HepG2 (cell line): ENCODE results near the gene RCC1. TPM values are rescaled to one million over a fixed set of nuclear protein-coding genes. Genes with fewer than 3 reads are reported as not detected.

ENCODE experiments used
- ARNT ChIP-seq: fragments of 450-650 bp; IDR thresholded peaks from 2 replicates; pipeline ENCODE4 v1.6.1; 2017
- FOXM1 ChIP-seq: sonication (generic); formaldehyde crosslinking; IDR thresholded peaks from 2 replicates; pipeline ENCODE4 v1.5.0; 2020; ENCODE audit warnings: missing genetic modification reagents
- POLR2A ChIP-seq, 2 experiments: IDR thresholded peaks; 2 replicates each; pipeline ENCODE4 v1.6.1; 2011; ENCODE audit warnings: low read depth in 2 of 2, low read length in 2 of 2, mild to moderate bottlenecking in 1 of 2, moderate library complexity in 1 of 2; ENCODE audit not compliant: insufficient read depth in 1 of 2
- POLR2AphosphoS5 ChIP-seq: IDR thresholded peaks from 2 replicates; pipeline ENCODE4 v1.6.1; 2012; ENCODE audit warnings: low read depth, low read length
- SP140L ChIP-seq: sonication (generic); formaldehyde crosslinking; IDR thresholded peaks from 2 replicates; pipeline ENCODE4 v1.4.0; 2020; ENCODE audit warnings: missing genetic modification reagents, borderline replicate concordance
- ZFAT ChIP-seq: sonication (generic); formaldehyde crosslinking; conservative IDR thresholded peaks from 2 replicates; pipeline ENCODE4 v1.8.1; 2023; ENCODE audit warnings: missing genetic modification reagents, inconsistent platforms
- ZNF550 ChIP-seq: sonication (generic); formaldehyde crosslinking; IDR thresholded peaks from 2 replicates; pipeline ENCODE4 v1.4.0; 2020; ENCODE audit warnings: mild to moderate bottlenecking, missing genetic modification reagents, borderline replicate concordance
- ZNF615 ChIP-seq: sonication (generic); formaldehyde crosslinking; IDR thresholded peaks from 2 replicates; pipeline ENCODE4 v1.5.0; 2020; ENCODE audit warnings: mild to moderate bottlenecking, missing genetic modification reagents, borderline replicate concordance
- ZNF652 ChIP-seq: IDR thresholded peaks from 2 replicates; pipeline ENCODE4 v1.6.1; 2016; ENCODE audit warnings: low read depth, borderline replicate concordance
- polyA plus RNA-seq, 8 experiments: library from polyadenylated mRNA; depleted of rRNA in 3 of 8; stranded (reverse) in 7 of 8; unstranded in 1 of 8; fragments of >200 nt; fragmentation: Illumina TruSeq in 4 of 8; extraction: Trizol in 4 of 8; gene quantifications; 2 replicates each; pipeline versions ENCODE4 v1.2.1 to v1.2.3, GENCODE V29; 2011 to 2016; ENCODE audit warnings: low read depth in 4 of 8, missing spikeins in 1 of 8, mixed read lengths in 1 of 8; ENCODE audit not compliant: insufficient read depth in 1 of 8
- total RNA-seq, 5 experiments: library from RNA; depleted of rRNA; stranded (reverse); fragments of >200 nt; fragmentation: Illumina TruSeq; extraction: Trizol; gene quantifications; 2 replicates each; pipeline ENCODE4 v1.2.3, GENCODE V29; 2016; ENCODE audit warnings: low read depth in 1 of 5
- TF ChIP-seq, protein P1 (sequence below): sonication (generic); formaldehyde crosslinking; IDR thresholded peaks from 2 replicates; pipeline ENCODE4 v1.5.0; 2020; ENCODE audit warnings: mild to moderate bottlenecking, missing genetic modification reagents, borderline replicate concordance
- TF ChIP-seq, protein P2 (sequence below): sonication (generic); formaldehyde crosslinking; IDR thresholded peaks from 2 replicates; pipeline ENCODE4 v1.9.0; 2021; ENCODE audit warnings: missing genetic modification reagents, mild to moderate bottlenecking, borderline replicate concordance
- TF ChIP-seq, protein P3 (sequence below): sonication (generic); formaldehyde crosslinking; IDR thresholded peaks from 2 replicates; pipeline ENCODE4 v1.4.0; 2020; ENCODE audit warnings: missing genetic modification reagents, mild to moderate bottlenecking, borderline replicate concordance
- TF ChIP-seq, protein P4 (sequence below): sonication (generic); formaldehyde crosslinking; IDR thresholded peaks from 2 replicates; pipeline ENCODE4 v1.4.0; 2020; ENCODE audit warnings: missing genetic modification reagents
- TF ChIP-seq, protein P5 (sequence below): sonication (generic); formaldehyde crosslinking; IDR thresholded peaks from 2 replicates; pipeline ENCODE4 v1.4.0; 2020; ENCODE audit warnings: mild to moderate bottlenecking, low read depth, missing genetic modification reagents

RCC1 gene
- total and polyA plus RNA-seq, 2 of the 13 experiments (the other 11 are each of a cell fraction or from before 2014, with no cell fraction given) = 47.2 to 80.8 TPM

- TF ChIP-seq, protein P1, sequence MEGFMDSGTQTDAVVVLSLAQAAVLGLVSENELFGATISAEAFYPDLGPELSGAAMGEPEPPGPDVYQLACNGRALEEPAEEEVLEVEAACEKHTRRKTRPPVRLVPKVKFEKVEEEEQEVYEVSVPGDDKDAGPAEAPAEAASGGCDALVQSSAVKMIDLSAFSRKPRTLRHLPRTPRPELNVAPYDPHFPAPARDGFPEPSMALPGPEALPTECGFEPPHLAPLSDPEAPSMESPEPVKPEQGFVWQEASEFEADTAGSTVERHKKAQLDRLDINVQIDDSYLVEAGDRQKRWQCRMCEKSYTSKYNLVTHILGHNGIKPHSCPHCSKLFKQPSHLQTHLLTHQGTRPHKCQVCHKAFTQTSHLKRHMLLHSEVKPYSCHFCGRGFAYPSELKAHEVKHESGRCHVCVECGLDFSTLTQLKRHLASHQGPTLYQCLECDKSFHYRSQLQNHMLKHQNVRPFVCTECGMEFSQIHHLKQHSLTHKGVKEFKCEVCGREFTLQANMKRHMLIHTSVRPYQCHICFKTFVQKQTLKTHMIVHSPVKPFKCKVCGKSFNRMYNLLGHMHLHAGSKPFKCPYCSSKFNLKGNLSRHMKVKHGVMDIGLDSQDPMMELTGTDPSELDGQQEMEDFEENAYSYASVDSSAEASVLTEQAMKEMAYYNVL = no peak
- TF ChIP-seq, protein P2, sequence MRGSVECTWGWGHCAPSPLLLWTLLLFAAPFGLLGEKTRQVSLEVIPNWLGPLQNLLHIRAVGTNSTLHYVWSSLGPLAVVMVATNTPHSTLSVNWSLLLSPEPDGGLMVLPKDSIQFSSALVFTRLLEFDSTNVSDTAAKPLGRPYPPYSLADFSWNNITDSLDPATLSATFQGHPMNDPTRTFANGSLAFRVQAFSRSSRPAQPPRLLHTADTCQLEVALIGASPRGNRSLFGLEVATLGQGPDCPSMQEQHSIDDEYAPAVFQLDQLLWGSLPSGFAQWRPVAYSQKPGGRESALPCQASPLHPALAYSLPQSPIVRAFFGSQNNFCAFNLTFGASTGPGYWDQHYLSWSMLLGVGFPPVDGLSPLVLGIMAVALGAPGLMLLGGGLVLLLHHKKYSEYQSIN (CRISPR knock-in tag) = no peak
- TF ChIP-seq POLR2AphosphoS5 = peak; percentile 15; the same call in 1 of the 2 replicates
- TF ChIP-seq SP140L (CRISPR knock-in tag) = no peak
- TF ChIP-seq ZNF615 (CRISPR knock-in tag) = 0 out of 2 replicates have a peak, but pooled peaks have one; percentile 9
- TF ChIP-seq ZNF652 (CRISPR knock-in tag) = no peak
- TF ChIP-seq POLR2A (IDR thresholded peaks at IDR 0.05; ENCODE audit: insufficient read depth in 1 of 2, low read depth in 2 of 2, low read length in 2 of 2) = peak; percentile 22 to 25; a peak in 3 of 4 replicates
- TF ChIP-seq, protein P3, sequence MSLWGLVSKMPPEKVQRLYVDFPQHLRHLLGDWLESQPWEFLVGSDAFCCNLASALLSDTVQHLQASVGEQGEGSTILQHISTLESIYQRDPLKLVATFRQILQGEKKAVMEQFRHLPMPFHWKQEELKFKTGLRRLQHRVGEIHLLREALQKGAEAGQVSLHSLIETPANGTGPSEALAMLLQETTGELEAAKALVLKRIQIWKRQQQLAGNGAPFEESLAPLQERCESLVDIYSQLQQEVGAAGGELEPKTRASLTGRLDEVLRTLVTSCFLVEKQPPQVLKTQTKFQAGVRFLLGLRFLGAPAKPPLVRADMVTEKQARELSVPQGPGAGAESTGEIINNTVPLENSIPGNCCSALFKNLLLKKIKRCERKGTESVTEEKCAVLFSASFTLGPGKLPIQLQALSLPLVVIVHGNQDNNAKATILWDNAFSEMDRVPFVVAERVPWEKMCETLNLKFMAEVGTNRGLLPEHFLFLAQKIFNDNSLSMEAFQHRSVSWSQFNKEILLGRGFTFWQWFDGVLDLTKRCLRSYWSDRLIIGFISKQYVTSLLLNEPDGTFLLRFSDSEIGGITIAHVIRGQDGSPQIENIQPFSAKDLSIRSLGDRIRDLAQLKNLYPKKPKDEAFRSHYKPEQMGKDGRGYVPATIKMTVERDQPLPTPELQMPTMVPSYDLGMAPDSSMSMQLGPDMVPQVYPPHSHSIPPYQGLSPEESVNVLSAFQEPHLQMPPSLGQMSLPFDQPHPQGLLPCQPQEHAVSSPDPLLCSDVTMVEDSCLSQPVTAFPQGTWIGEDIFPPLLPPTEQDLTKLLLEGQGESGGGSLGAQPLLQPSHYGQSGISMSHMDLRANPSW (CRISPR knock-in tag) = peak; percentile 48; the same call in 1 of the 2 replicates
- no peak for TF ChIP-seq ZFAT (CRISPR knock-in tag)
- TF ChIP-seq ZNF550 (CRISPR knock-in tag) = no peak
- TF ChIP-seq, protein P4, sequence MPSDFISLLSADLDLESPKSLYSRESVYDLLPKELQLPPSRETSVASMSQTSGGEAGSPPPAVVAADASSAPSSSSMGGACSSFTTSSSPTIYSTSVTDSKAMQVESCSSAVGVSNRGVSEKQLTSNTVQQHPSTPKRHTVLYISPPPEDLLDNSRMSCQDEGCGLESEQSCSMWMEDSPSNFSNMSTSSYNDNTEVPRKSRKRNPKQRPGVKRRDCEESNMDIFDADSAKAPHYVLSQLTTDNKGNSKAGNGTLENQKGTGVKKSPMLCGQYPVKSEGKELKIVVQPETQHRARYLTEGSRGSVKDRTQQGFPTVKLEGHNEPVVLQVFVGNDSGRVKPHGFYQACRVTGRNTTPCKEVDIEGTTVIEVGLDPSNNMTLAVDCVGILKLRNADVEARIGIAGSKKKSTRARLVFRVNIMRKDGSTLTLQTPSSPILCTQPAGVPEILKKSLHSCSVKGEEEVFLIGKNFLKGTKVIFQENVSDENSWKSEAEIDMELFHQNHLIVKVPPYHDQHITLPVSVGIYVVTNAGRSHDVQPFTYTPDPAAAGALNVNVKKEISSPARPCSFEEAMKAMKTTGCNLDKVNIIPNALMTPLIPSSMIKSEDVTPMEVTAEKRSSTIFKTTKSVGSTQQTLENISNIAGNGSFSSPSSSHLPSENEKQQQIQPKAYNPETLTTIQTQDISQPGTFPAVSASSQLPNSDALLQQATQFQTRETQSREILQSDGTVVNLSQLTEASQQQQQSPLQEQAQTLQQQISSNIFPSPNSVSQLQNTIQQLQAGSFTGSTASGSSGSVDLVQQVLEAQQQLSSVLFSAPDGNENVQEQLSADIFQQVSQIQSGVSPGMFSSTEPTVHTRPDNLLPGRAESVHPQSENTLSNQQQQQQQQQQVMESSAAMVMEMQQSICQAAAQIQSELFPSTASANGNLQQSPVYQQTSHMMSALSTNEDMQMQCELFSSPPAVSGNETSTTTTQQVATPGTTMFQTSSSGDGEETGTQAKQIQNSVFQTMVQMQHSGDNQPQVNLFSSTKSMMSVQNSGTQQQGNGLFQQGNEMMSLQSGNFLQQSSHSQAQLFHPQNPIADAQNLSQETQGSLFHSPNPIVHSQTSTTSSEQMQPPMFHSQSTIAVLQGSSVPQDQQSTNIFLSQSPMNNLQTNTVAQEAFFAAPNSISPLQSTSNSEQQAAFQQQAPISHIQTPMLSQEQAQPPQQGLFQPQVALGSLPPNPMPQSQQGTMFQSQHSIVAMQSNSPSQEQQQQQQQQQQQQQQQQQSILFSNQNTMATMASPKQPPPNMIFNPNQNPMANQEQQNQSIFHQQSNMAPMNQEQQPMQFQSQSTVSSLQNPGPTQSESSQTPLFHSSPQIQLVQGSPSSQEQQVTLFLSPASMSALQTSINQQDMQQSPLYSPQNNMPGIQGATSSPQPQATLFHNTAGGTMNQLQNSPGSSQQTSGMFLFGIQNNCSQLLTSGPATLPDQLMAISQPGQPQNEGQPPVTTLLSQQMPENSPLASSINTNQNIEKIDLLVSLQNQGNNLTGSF (CRISPR knock-in tag) = no peak
- TF ChIP-seq FOXM1 (CRISPR knock-in tag) = no peak
- no peak for TF ChIP-seq ARNT
- TF ChIP-seq, protein P5, sequence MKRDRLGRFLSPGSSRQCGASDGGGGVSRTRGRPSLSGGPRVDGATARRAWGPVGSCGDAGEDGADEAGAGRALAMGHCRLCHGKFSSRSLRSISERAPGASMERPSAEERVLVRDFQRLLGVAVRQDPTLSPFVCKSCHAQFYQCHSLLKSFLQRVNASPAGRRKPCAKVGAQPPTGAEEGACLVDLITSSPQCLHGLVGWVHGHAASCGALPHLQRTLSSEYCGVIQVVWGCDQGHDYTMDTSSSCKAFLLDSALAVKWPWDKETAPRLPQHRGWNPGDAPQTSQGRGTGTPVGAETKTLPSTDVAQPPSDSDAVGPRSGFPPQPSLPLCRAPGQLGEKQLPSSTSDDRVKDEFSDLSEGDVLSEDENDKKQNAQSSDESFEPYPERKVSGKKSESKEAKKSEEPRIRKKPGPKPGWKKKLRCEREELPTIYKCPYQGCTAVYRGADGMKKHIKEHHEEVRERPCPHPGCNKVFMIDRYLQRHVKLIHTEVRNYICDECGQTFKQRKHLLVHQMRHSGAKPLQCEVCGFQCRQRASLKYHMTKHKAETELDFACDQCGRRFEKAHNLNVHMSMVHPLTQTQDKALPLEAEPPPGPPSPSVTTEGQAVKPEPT (CRISPR knock-in tag) = no peak
These were observed 2.0 kb downstream of the RCC1 start (continued) for GRCh38 chr1:28507646-28508434.
